Ishikawa (cell line): ENCODE data around the gene ANKMY2.

ENCODE experiments used
- CREB1 ChIP-seq: IDR thresholded peaks from 2 replicates; pipeline ENCODE4 v1.6.1; 2012; ENCODE audit warnings: low read depth
- EGR1 ChIP-seq: IDR thresholded peaks from 2 replicates; pipeline ENCODE4 v1.6.1; 2012
- EP300 ChIP-seq: IDR thresholded peaks from 2 replicates; pipeline ENCODE4 v1.6.1; 2012; ENCODE audit warnings: borderline replicate concordance
- RAD21 ChIP-seq: IDR thresholded peaks from 2 replicates; pipeline ENCODE4 v1.6.1; 2012; ENCODE audit warnings: low read depth
- TAF1 ChIP-seq: IDR thresholded peaks from 2 replicates; pipeline ENCODE4 v1.6.1; 2012; ENCODE audit warnings: low read depth, mild to moderate bottlenecking
- TEAD4 ChIP-seq: IDR thresholded peaks from 2 replicates; pipeline ENCODE4 v1.6.1; 2012
- USF1 ChIP-seq: IDR thresholded peaks from 2 replicates; pipeline ENCODE4 v1.6.1; 2012
- YY1 ChIP-seq: IDR thresholded peaks from 2 replicates; pipeline ENCODE4 v1.6.1; 2012; ENCODE audit warnings: low read depth
- TF ChIP-seq, protein P1 (sequence below): IDR thresholded peaks from 2 replicates; pipeline ENCODE4 v1.6.1; 2012

DNA sequence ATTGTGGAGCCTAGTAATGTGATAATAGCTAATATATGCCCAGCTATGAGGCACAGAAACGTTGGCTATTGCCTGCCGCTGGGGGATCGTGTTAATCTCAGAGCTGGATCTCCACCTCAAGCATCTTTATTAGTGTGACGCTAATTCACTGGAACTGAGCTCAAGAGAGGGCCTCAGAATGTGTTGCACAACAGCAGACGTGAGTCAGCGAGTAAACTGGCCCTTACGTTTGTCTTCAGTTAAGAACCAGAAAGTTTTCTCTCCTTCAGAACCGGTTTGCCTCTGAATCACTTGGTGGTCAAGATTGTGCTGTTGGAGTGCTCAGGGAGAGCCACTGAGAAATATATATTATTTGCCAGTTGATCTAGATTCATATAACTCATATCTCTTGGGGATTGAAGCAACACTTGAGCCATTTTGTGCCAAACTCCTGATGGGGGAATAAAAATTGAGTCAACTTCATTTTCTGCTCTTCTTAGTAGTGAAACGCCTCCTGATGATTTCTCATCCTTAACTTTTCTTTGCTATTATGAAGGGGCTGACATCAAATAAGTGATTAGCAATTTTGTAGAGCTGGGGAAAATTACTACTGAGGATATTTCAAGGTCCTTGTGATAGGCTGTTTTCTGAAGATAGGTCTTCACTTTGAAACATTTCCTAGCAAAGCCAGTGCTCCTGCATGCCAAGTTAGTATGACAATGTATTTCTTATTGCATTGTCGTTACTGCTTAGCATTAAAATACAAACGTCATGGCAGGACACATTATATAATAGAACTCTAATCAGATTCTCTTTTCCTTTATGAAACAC is 22.7 kb upstream of the ANKMY2 start:
- TF ChIP-seq EGR1 (no peak), TEAD4 (no peak), TAF1 (no peak), USF1 (no peak), EP300 (no peak), RAD21 (no peak), CREB1 (no peak), YY1 (no peak)
- TF ChIP-seq, protein P1, sequence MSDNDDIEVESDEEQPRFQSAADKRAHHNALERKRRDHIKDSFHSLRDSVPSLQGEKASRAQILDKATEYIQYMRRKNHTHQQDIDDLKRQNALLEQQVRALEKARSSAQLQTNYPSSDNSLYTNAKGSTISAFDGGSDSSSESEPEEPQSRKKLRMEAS = no peak
